GM19099 (cell line): ENCODE results near the gene SLC38A3.

Experiments used
- POLR2A ChIP-seq: IDR thresholded peaks from 3 replicates; pipeline ENCODE4 v1.6.1; 2011; ENCODE audit warnings: low read depth; ENCODE audit not compliant: insufficient read length; ENCODE audit errors: extremely low read depth

Gene SLC38A3

DNA sequence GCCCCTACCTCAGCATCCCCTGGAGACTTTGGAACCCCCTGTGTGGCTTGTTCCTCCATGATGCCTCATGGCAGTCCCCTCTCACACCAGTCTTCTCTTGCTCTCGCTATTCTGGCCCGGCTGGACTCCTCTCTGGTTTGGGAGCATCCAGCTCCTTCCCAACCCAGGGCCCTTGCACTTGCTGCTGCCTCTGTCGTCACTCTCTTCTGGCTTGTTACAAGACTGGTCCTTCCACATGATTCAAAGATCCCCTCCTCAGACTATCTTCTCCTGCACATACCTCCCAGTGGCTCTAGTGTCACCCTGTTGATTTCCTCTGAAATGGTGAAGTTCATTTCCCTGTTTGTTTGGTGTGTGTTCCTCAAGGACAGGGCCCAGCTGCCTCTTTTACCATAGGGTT, 24.4 kb downstream of the SLC38A3 start:
- no peak for TF ChIP-seq POLR2A

GRCh38 chr3:50230104-50230793, 25.2 kb downstream of the SLC38A3 start:
- no peak for TF ChIP-seq POLR2A

DNA sequence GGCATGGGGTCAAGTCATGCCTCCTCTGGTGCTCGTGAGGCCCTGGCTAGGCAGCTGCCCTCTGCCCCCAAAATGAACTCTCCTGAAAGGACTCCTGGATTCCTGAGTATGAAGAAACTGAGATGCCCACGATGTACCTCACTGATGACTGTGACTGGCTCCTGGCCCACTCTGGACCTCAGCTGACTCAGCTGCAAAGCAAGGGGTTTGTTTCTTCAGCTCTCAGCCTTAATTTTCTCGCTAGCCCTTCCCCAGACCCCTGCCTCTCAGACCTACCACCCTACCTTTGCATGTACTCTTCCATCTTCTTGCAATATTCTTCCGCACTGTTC, 25.7 kb downstream of the SLC38A3 start:
- no peak for TF ChIP-seq POLR2A

DNA sequence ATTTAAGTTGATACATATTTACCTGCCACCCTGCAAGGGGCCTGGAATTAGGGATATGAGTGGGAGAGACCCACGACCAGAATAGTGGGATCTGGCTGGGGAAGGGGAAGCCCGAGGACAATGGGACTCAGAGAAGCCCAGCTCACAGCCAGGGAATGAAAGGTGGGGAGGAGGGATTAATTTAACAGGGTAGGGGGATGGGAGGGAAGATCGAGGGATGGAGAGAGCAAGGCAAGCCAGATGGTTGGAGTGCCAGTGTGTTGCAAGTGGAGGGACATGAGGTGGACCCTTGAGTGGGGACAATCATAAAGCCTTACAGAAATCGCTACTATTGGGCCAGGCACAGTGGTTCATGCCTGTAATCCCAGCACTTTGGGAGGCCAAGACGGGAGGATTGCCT, 26.5 kb downstream of the SLC38A3 start:
- no peak for TF ChIP-seq POLR2A

DNA sequence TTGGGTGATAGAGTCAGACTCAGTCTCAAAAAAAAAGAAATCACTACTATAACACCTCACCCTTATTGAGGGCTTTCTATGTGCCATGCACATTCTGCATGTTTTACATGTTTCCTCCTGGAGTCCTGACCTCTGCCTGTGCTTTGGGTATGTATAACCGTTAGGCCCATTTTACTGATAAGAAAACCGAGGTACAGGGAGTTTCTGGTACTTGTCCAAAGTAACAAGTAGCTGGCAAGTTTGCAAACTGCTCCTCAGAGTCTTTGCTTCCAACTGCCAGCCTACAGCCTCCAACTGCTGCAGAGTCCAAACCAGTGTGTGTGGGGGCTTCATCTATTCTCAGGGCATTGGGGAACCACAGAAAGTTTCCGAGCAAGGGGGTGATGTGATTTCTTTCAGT, 27.2 kb downstream of the SLC38A3 start:
- no peak for TF ChIP-seq POLR2A

DNA sequence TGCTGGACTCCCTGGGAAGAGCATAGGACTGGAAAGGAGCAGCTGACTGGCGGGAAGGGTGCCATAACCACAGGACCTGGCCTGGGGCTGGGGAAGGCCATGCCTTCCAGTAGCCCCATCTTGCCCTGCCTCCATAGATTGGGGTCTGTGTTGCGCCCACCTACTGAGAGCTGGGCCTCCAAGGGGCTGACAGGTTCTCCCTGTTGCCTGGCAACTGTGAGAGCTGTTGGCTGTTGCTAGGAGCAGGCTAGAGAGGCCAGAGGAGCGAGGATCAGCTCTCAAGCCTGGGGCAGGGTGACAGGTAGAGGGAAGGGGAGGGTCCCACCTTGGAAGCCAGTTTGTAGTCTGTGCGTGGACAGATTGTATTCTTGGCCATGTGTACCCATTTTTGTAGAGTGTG, 28.1 kb downstream of the SLC38A3 start:
- no peak for TF ChIP-seq POLR2A

DNA sequence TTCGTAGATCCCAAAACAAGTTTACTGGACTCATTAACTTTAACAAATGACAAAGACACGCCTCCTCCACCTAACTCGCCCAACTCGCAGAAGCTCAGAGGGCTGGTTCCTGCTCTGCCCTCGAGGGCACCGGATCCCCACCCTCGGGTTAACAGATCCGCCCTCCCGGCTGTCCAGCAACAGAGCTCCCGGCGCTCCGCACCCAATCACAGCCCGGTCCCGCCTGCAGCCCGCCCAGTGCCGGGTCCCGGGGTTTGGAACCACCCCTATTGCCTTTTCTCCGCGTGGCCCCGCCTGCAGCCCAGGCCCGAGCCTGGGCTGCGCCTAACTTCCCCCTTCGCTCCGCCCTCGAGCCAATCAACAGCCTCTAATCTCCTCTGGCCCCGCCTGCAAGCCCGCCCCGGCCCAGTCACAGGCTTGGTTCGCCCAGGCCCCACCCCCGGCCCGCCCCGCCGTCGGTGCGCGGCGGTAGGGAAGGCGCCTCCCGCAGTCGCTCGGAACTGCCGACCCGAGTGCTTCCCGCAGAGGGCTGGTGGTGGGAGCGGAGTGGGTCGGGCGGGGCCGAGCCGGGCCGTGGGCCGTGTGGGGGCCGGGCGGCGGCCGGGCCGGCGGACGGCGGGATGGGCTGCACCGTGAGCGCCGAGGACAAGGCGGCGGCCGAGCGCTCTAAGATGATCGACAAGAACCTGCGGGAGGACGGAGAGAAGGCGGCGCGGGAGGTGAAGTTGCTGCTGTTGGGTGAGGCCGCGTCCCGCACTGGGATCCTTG, 30.8 kb downstream of the SLC38A3 start, which contains the start of gene GNAI2:
TSS of gene GNAI2 (plus strand) at position 489 of the 768 bp plus-strand sequence. CDS start at position 621, 132 bp downstream.
- peak; percentile 97 for TF ChIP-seq POLR2A

- no peak for TF ChIP-seq POLR2A
Observed at GRCh38 chr3:50236484-50237132, 31.5 kb downstream of the SLC38A3 start.

- no peak for TF ChIP-seq POLR2A
Observed at GRCh38 chr3:50237133-50237651, 32.1 kb downstream of the SLC38A3 start.

DNA sequence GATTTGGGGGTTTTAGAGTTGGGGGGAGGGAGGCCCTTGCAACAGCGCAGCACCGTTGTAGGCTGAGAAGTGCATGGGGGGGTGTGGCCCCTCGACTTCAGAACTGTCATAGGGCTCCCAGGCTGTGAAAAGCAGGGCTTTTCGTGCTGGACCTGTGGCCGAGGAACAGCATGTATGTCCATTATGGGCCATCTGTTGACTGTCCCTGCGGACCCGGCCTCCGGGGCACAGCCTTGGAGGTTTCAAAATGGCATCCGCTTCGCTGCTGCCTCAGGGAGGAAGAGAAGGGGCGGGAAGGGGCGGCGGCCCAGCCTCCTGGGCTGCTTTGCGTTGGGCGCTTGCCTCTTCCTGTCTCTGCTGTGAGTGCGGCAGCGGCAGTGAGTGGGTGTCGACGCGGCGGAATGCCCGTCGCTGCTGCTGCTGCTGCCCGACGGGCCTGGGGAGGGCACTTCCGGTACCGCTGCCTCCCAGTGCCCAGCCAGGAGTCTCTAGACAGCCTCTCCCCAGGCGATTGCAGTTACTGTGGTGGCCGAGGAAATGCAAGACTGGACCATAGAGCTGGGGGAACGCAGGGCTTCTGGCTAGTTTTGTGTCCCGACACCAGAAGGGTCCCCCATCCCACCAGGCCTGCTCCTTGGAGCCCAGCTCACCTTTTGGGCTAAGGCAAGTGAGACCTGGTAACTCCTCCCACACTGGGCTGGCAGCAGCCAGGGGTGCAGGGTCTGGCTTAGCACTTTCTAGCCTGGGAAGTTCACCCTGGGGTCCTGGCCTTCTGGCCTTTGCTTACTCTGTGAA, 32.9 kb downstream of the SLC38A3 start:
- peak; percentile 71 for TF ChIP-seq POLR2A

DNA sequence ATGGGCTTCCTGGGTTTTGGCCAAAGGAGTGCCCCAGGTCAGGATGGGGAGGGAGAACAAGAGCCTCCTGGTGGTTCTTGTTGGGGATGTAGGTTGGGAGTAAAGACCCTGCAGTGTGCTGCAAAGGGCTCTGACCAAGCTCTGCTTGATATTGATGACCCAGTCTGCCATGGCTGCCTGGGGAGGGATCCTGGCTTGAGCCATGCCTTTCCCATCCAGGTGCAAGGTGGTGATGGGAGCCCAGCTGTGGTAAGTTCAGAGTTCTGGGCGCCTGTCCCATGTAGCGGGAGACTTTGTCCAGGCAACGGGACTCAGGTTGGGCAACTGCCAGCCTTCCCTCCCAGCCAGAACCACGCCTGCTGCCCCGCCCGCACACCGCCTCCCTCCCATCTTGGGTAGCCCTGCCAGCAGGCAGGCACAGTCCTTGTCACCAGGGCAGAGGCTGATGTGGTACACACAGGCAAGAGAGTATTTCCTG, 33.5 kb downstream of the SLC38A3 start:
- no peak for TF ChIP-seq POLR2A

DNA sequence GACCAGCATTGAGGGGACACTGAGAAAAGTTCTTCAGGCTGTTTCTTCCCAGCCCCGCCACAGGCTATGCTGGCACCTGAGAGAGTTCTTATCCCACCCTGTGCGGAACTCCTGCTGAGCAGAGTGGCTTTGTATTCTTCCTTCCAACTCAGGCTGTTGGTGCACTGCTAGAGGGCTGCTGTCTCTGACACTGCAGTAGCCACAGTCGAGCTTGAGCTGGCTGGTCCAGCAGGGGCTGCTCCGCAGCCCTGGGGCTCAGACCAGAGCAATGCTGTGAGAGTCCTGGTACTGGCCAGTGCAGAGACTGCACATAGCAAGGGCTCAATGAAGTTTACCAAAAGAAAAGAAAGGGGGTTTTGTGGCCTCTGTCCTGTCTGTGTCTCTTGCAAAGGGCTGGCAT, 34.6 kb downstream of the SLC38A3 start:
- no peak for TF ChIP-seq POLR2A

GRCh38 chr3:50241163-50241562, 36.1 kb downstream of the SLC38A3 start:
- no peak for TF ChIP-seq POLR2A

GRCh38 chr3:50241713-50242380, 36.8 kb downstream of the SLC38A3 start:
- TF ChIP-seq POLR2A = no peak

GRCh38 chr3:50242381-50242770, 37.3 kb downstream of the SLC38A3 start:
- TF ChIP-seq POLR2A = no peak
